NCI-H128 (cell line): Measurements from ENCODE around the gene CKAP5.
"Not testable (repeated sequence)": the region's sequence is repeated elsewhere in the genome, so short reads cannot be mapped to it uniquely, and the experiment has no call there.

Experiments used
- DNase-seq: peaks from one replicate; lab custom pipeline; 2025; ENCODE audit not compliant: unreplicated experiment; lab: John Stamatoyannopoulos, UW

CKAP5 gene

DNA sequence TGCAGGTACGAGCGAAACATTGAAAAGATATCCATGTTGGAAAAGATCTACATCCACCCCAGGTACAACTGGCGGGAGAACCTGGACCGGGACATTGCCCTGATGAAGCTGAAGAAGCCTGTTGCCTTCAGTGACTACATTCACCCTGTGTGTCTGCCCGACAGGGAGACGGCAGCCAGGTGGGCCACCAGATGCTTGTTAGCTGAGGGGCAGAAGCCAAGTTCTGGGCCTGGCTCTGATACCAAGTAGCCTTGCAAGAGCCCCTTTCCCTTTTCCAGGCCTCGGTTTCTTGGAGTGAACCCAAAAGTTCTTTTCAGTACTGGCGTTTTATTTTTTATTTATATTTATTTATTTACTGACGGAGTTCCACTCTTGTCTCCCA is 117.4 kb downstream of the CKAP5 start:
- DNase-seq = no peak

DNA sequence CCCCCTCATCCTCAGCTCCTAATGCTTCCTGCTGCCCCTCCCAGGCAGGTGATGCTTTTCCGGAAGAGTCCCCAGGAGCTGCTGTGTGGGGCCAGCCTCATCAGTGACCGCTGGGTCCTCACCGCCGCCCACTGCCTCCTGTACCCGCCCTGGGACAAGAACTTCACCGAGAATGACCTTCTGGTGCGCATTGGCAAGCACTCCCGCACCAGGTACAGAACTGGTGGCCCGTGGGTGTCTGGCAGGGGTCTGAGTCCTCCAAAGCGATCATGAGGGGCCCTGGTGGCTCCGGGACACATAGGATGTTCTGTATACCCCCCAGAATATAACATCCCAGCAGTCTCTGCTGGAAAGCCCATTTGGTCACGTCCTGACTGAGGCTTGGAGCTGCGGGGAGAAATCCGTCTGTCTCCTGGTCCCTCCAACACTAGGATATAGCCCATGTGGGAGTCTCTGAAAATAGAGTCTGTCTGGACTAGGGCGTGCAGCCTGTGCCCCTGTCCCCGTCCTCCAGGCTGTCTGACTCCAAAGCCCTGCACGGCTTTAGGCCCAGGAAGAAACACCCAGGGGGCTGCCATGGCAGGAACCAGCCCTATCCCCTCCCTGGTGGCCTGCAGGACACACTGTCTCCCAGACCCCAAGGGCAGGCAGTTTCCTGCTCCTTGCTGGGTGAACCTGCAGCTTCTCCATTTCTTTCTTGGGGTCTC is 118.0 kb downstream of the CKAP5 start:
- DNase-seq = no peak

DNA sequence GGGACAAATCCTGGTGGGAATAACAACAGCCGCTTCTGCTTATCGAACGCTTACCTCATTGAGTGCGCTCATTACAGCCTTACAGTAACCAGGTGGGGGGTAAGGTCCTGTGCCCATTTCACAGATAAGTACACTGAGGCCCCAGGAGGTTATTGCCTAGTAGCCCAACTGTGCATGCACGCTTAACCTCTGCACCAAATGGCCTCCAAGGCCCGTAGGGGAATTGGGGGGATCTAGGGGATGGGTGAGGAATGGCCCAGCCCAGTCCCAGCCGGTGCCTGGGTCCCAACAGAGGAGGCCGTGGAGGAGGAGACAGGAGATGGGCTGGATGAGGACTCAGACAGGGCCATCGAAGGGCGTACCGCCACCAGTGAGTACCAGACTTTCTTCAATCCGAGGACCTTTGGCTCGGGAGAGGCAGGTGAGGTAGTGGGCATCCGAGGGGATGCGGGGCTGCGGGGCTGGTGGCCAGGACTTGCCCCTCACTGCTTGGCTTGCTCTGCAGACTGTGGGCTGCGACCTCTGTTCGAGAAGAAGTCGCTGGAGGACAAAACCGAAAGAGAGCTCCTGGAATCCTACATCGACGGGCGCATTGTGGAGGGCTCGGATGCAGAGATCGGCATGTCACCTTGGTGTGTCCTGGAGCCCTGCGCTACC is 119.7 kb downstream of the CKAP5 start:
- no peak for DNase-seq

DNA sequence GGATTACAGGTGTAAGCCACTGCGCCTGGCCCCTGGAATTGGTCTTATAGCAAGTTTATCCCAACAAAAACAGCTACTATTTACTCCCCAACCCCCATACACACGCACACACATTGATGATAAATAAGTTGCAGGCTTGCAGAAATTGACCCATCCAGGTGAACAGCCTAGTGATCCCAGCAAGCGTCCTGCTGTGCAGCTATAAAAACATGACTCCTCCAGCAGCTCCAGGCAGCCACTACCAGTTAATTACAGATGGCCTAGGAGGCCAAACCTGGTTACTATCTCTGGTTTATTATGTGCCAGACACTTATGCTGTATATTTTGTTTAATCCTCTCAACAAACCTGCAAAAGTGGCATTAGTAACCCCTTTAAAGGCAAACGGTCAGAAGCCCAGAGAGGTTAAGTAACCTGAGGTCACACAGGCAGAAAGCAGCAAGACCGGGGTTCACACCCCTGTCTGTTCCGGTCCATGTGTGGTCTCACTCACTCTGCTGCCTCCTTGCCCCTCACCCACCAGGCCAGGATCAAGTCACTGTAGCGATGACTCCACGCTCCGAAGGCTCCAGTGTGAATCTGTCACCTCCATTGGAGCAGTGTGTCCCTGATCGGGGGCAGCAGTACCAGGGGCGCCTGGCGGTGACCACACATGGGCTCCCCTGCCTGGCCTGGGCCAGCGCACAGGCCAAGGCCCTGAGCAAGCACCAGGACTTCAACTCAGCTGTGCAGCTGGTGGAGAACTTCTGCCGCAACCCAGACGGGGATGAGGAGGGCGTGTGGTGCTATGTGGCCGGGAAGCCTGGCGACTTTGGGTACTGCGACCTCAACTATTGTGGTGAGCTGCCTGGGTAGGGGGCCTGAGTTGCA is 120.5 kb downstream of the CKAP5 start:
- DNase-seq = no peak

DNA sequence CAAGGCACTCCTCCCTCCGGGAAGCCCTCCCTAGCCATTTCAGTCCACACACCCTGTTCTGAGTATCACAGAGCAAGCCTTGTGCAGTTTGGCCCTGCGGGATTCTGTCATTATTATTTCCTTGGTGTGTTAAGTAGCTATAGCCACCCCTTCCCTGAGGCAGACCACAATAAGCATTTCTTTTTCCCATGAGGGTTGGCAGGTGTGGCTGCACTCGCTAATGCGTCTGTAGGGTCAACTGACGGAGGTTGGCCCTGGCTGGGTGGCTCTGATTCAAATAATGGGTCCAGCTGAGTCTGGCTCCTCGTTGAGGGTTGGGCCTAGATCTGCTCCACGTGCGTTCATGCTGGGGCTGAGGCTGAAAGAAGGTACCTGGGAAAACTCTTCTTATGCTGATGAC is 122.0 kb downstream of the CKAP5 start:
- DNase-seq = no peak

DNA sequence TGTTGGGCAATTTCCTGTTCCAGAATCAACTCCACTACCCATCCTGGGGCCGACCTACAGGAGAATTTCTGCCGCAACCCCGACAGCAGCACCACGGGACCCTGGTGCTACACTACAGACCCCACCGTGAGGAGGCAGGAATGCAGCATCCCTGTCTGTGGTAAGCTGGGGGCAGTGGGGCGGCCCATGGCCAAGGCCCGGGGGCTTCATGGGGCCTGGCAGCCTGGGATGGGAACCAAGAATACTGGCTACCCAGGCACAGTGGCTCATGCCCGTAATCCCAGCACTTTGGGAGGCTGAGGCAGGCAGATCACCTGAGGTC is 122.8 kb downstream of the CKAP5 start:
- no peak for DNase-seq

DNA sequence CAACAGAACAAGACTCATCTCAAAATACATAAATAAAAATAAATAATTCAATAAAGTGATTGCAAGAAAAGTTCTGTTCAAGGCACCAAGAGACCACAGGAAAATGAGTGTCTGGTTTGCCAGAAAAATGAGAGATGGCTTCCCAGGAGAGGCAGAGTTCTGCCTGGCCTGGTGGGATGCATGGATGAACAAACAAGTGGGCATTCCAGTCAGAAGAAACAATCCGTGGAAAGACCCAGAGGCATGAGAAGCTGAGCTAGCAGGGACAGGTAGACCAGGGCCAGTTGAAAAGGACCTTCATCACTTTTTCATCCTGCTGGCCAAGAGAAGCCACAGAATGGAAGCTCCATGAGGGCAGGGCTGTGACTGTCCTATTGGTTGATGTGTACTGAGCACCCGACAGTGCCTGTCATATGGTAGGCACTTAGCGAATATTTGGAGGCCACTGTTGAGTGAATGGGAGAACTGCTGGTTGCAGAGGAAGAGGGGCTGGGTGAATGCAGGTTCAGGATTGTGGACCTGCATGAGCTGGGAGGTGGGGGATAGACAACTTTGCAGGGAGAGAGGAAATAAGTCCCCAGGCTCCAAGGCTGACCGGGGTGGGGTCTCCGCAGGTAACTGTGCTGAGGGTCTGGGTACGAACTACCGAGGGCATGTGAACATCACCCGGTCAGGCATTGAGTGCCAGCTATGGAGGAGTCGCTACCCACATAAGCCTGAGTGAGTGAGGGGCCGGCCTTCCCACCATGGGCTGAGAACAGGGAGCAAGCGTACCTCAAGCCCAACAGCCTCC is 123.3 kb downstream of the CKAP5 start:
- no peak for DNase-seq

DNA sequence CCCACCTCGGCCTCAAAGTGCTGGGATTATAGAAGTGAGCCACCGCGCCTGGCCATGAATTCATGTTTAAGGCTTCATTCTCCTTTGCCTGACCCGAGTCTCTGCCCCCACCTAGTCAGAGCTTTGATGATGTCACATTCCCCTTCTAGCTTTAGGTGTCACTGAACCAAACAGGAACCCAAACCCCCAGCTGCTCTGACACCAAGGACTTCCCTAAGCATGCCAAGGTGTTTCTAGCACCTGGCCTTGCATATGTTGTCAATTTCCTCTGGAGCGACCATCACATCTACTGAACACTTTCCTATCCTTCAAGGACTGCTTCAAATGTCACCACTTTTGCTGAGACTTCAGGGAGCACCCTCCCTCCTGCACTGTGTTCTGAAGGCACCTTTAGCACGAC is 124.8 kb downstream of the CKAP5 start:
- no peak for DNase-seq

DNA sequence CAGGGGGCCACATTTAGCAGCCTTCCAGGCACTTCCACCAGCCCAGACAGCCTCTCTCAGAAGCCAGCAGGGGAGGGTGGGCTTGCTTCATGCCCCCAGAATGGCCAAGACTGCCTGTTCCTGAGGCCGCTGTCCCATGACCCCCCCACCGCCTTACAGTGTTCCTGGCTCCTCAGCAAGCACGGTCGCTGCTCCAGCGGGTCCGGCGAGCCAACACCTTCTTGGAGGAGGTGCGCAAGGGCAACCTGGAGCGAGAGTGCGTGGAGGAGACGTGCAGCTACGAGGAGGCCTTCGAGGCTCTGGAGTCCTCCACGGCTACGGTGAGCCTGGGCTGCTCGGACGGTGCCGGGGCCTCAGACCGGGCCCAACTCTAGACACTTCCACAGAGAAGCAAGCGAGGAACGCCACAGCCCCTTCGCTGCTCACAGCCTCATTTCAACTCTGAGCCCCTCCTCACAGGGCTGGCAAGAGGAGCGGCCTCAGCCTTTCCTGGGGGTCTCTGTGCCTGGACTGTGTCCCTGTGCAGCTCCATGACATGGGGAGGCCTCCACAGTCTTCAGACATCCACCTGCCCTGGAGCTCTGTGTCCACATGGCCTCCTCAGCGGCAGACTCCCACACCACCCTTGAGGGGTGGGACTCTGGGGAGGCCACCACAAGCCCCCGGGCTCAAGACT is 126.4 kb downstream of the CKAP5 start:
- DNase-seq = no peak

DNA sequence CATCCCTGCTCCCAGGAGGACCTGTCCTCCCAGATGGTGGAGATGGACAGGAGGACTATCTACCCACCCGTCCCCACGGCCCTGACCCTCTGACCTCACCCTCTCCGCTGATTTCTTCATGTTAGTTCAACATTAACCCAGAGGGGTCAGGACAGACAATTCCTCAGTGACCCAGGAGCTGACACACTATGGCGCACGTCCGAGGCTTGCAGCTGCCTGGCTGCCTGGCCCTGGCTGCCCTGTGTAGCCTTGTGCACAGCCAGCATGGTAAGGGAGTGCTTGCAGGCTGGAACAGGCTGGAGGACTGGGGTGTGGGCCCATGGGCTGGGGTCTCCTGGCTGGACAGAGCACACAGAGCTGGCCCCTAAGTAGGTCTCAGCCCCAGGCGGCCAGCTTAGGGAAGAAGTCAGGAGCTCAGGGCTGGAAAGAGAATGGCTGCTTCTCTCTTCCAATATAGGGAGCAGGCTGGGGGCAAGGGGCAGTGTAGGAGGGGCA is 127.0 kb downstream of the CKAP5 start, which contains the start of gene F2:
F2 (plus strand) TSS at position 166 of the 495 bp plus-strand sequence; CDS start at position 189, 23 bp downstream.
- DNase-seq = no peak

DNA sequence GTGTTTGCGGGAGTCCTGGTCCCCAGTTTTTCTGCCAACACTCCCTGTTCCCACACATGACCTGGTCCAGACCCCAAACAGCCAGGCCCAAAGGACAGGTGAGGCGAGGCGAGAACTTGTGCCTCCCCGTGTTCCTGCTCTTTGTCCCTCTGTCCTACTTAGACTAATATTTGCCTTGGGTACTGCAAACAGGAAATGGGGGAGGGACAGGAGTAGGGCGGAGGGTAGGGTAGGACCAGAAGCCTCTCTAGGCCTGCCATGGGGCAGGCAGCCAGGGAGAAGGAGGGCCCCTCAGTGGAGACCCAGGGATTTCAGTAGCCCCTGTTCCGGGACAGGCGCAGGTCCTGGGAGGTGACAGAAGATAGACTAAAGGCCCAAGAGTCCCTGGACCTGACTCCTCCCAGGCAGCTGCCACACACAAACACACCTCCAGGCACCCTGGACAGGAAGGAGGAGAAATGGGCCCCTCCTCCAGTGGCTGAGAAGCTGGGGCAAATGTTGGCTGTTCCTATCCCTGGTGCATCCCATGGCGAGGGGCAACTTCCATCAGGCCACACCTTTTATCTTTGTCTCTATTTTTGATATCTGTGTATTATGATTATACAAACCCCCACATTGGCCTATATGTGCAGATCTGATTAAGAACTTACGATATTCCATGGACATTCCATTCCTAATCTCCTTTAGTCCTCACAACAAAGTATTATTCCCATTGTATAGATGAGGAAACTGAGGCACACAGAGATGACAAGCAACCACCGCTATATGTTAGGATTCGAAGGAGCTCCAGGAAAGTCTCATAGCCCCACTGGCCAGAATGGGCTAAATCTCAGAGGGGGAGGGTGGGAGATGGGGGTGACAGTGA is 127.7 kb downstream of the CKAP5 start:
- DNase-seq = no peak

DNA sequence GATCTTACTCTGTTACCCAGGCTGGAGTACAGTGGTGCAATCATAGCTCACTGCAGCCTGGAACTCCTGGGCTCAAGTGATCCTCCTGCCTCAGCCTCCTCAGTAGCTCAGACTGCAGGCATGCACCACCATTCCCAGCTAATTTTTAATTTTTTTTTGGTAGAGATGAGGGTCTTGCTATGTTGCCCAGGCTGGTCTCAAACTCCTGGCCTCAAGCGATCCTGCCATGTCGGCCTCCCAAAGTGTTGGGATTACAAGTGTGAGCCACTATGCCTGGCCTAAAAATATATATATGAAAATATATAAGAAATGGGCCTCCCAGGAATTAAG is 128.3 kb downstream of the CKAP5 start:
- DNase-seq = not testable (repeated sequence)

DNA sequence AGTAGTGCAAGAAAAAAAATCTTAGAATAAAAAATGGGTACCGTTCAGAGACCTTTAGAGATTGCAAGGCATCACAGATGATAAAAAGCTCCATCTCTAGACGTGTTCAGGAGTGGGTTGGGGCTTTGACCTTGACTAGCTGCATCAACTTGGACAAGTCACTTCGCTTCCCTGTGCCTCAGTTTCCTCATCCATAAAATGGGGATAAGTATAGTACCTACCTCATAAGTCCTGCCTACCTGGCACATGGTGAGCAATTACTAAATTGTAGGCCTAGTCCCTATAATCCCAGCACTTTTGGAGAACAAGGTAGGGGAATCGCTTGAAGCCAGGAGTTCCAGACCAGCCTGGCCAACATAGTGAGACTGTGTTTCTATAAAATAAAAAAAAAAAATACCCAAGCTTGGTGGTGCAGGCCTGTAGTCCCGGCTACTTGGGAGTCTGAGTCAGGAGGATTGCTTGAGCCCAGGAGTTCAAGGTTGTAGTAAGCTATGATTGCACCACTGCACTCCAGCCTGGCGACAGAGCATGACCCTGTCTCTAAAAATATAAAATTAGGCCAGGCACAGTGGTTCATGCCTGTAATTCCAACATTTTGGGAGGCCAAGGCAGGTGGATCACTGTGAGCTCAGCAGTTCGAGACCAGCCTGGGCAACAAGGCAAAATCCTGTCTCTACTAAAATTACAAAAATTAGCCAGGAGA is 133.1 kb downstream of the CKAP5 start:
- DNase-seq = no peak

DNA sequence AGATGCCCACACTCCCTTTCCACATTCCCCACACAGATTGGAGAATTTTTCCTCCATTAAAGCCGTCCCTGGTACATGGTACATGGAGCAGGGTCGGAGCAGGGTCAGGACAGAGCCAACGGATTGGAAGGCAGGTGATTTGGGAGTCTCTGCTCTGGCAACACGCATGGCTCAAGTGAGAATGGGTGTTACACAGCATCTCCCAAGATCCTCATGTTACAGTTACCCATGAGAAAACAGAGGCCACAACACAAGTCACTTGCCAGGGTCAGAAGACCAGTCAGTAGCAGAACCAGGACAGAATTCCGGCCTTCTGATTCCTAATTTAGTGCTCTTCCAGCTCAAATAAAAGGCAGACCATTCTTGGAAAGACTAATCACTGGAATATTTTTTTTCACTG is 134.8 kb downstream of the CKAP5 start:
- no peak for DNase-seq

DNA sequence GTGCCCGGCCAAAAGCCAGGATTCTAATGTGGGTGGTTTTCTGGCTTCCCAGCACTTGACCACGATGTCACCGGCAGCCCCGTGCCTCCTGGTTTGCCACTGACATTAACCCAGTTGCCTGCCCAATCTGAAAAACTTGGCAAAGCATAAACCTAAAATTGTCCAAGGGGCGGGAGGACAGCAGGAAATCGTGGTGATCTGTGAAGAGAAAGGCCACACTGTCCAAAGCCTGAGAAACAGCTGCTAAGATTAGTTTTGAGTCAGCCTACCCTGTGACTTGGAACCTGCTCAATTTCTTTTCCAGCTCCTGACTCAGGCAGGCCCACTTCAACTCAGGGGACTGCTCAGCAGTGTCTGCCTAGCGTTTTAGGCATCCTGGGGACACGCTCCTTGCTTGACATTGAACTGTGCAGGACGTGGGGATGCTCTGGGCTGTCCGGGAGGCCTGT is 135.2 kb downstream of the CKAP5 start:
- DNase-seq = no peak

DNA sequence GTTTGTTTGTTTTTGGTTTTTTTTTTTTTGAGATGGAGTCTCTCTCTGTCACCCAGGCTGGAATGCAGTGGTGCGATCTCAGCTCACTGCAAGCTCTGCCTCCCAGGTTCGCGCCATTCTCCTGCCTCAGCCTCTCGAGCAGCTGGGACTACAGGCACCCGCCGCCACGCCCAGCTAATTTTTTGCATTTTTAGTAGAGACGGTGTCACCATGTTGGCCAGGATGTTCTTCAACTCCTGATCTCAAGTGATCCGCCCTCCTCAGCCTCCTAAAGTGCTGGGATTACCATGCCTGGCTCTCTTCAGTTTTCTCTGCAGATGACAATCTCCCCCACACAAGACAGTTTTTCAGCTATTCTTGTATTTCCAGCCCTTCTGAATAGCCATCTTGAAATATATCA is 136.7 kb downstream of the CKAP5 start:
- not testable (repeated sequence) for DNase-seq

DNA sequence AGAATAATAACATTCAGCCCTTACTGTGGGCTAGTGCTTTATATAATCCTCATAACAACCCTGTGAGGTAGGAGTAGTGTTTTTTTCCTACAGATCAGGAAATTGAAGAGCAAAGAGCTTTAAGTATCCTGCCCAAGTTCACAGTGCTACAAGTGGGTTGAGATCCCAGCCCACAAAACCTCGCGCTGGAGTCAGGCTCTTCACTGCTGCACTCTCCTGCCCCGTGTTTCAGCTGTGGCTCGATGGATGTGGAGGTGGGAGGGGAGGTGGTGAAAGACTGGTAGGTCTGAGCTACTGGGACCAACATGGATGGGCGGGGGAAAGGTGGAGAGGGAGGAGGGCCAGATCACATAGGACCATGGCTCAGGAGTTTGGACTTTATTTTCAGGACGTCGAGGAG is 139.2 kb downstream of the CKAP5 start:
- DNase-seq = no peak

DNA sequence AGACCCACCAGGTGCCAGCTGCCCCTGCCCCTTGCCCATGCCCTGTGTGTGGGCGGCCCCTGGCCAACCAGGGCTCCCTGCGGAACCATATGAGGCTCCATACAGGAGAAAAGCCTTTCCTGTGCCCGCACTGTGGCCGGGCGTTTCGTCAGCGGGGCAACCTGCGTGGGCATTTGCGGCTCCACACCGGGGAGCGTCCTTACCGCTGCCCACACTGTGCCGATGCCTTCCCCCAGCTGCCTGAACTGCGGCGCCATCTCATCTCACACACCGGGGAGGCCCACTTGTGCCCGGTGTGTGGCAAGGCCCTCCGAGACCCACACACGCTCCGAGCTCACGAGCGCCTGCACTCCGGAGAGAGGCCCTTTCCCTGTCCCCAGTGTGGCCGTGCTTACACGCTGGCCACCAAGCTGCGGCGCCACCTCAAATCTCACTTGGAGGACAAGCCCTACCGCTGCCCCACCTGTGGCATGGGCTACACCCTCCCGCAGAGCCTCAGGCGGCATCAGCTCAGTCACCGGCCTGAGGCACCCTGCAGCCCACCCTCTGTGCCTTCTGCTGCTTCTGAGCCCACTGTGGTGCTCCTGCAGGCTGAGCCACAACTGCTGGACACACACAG is 140.9 kb downstream of the CKAP5 start:
- no peak for DNase-seq
